HG03439 (cell line): ENCODE measurements around the gene DENND6B.

Source experiments
- ATAC-seq: cut with Tn5 transposase; IDR thresholded peaks from one replicate; pipeline ENCODE4 v1.9.1; 2021; ENCODE audit warnings: mild to moderate bottlenecking, moderate library complexity; ENCODE audit not compliant: unreplicated experiment

Gene DENND6B

DNA sequence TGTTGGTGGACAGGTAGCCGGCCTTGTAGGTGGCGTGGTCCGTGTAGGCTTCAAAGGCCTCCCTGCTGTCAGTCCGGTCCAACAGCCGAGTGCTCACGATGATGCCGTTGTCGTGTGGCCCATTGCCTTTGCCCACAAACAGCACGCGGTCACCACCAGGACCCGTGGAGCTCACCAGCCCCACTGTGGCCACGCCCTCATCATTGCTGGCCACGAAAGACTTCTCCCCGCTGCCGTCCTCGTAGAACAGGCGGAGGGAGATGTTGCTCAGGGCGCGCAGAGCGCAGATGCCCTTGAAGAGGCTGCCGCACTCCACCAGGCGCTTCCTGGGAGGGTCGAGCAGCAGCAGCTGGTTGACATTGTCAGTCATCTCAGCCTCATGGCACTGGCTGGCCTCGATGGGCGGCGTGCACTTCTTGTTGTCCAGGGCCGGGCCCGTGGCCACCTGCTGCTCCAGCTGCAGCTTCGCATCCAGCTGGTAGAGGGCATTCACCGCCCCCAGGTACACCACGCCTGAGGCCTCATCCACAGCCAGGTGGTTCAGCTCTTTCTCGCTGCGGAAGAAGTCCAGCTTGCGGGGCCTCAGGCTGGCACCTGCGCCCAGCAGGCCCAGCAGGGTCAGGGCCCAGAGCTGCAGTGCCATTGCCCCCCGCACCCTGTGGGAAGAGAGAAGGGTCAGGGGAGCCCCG, 36.7 kb downstream of the DENND6B start:
- no peak for ATAC-seq

- ATAC-seq, result no peak
These were observed 37.5 kb downstream of the DENND6B start for GRCh38 chr22:50289151-50289941.

- ATAC-seq, result no peak
These were observed 39.1 kb downstream of the DENND6B start for GRCh38 chr22:50287731-50288130.

- no peak for ATAC-seq
These were observed 40.0 kb downstream of the DENND6B start for GRCh38 chr22:50286701-50287318.

GRCh38 chr22:50286275-50286674, 40.5 kb downstream of the DENND6B start:
- no peak for ATAC-seq

DNA sequence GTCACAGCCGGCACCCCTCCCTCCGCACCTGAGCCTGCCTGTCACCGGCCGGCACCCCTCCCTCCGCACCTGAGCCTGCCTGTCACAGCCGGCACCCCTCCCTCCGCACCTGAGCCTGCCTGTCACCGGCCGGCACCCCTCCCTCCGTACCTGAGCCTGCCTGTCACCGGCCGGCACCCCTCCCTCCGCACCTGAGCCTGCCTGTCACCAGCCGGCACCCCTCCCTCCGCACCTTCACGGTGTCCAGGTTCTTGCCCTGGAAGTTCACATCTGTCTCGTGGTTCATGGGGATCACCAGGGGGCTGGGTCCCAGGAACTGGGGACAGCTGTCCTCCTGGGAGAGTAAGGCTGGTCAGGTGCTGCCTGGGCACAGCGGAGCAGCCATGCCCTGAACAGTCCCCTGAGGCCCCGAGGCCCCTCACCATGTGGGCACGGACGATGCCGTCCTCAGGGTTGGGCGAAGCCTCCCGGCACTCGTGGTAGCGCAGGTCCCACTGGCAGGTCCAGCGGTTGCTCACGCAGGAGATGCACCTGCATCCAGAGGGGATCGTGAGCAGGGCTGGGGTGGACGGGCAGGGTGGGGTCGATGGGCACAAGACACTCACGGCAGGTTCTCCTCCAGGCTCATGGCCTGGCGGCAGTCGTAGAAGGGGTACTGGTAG, 41.1 kb downstream of the DENND6B start:
- no peak for ATAC-seq

- ATAC-seq, result no peak
These were observed 42.3 kb downstream of the DENND6B start for GRCh38 chr22:50284479-50284878.

- no peak for ATAC-seq
These were observed 43.0 kb downstream of the DENND6B start for GRCh38 chr22:50283821-50284220.

DNA sequence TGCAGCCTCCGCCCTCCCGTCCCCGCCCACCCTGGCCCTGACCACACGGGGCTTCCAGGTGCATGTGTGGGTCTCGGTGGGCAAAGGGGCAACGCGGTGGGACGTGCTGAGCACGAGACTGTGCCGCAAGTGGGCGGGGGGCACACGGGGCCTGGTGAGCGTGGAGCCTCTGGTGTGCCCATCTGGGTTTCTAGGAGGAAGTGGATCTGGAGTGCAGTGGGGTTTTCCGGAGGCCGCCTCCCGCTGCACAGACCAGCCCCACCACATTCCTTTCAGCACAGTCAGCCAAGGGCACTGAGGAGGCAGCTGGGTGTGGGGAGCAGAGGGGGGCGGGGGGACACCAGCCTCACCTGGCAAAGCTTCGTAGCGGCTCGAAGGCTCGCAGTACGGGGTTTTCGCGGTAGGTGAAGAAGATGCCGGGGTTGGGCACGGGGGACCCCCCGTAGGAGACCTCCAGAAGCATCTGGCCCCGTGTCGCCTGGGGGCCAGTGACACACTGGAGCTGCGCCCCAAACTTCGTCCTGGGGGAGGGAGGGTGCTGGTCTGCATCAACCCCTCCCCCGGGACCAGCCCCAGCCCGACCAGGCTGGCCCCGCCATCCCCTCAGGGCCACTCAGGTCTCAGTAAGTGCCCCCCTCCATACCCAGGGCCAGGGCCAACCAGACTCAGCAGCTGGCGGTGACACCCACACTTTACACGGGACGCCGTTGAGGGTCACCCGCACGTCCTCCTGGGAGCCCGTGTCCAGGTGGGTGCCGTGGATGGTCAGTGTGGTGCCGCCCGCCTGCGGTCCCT, 44.3 kb downstream of the DENND6B start:
- no peak for ATAC-seq

DNA sequence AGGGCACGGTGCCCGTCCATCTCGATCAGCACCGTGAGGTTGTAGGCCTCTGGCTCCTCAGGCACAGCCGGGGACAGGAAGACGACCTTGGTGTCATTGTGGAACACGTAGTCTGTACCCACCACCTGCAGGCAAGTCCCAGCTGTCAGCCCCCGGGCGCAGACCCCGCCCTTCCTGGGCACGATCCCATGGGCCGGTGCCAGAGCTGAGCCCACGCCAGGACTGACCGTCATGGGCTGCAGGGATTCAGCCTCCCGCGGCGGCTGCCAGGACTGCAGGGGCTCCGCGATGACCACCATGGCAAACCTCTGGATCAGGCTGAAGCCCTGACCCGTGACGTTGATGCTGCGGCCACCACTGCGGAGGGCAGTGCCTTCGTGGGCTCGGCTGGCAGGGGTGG, 44.9 kb downstream of the DENND6B start:
- no peak for ATAC-seq

GRCh38 chr22:50281384-50281760, 45.4 kb downstream of the DENND6B start:
- no peak for ATAC-seq

DNA sequence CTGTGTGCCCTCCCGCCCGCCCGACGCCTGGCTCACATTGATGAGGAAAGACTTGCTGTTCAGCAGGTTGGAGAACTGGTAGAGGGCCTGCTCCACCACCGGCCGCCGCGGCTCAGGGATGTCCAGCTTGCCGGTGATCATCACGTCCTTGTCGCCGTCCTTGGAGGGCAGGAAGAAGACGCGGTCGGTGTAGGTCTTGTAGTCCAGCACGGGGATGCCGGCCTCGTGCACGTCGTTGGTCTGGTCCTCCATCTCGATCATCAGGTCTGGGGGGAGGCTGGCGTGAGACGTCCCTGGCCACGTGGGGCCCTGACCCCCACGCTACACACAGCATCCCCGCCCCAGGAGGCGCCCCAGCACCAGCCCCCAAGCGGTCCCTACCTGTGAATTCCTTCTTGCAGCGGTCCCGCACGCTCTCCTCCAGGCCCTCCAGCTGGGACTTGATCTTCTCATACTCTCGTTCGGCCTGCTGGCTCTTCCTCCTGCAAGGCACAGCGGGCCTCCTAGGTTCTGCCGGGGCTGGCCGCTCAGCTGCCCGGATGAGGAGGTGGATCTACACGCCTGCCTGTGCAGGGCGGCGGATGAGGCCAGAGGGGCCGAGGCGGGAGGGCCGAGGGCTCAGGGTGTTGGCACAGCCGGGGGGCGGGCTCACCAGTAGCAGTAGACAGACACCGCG, 46.0 kb downstream of the DENND6B start:
- ATAC-seq, result no peak

- no peak for ATAC-seq
These were observed 46.6 kb downstream of the DENND6B start for GRCh38 chr22:50280022-50280707.

DNA sequence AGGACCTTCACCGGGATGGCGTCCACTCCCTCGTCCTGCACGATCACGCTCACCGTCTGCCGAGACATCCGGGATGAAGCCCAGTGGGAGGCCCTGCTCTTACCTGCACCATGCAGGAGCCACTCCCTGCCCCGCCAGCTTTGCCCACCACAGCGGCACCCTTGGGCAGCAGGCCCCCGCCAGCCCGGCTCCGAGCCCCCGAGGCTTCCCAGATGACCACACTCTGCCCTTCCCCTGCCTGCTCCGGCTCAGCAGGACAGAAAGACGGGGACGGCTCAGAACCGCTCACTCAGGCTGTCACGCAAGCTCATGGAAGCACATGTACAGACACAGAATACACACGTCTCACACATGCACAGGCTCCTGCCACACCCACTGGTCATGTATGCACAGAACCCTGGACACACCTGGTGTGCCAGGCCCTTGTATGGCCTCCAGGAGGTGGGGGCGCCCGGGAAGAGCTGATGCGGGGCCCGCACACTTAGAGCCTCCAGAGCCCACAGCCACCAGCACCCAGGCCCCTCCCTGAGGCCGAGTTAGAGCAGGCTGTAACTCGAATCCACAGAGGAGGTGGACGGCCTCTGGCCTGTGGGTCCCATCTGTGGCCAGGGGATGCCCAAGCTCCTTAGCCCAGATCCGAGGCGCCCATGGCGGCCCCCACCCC, 47.7 kb downstream of the DENND6B start:
- no peak for ATAC-seq

DNA sequence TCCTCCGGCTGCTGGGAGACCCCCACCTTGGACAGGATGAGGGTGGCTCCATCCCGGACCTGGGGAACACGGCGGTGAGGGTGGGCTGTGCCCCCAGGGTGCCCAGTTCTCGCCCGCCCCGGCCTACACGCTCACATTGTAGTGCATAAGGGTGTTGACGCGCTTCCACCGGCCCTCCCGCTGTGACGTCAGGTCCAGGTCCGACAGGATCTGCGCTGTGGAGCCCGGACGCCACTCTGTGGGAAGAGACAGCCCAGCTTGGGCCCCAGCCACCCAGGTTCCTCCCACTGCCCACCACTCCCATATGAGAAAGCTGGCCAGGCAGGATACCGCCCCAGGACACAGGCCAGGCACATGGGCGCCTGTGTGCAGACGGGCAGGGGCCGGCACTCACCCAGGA, 48.4 kb downstream of the DENND6B start:
- no peak for ATAC-seq

GRCh38 chr22:50277761-50278160, 49.1 kb downstream of the DENND6B start:
- ATAC-seq, result no peak

DNA sequence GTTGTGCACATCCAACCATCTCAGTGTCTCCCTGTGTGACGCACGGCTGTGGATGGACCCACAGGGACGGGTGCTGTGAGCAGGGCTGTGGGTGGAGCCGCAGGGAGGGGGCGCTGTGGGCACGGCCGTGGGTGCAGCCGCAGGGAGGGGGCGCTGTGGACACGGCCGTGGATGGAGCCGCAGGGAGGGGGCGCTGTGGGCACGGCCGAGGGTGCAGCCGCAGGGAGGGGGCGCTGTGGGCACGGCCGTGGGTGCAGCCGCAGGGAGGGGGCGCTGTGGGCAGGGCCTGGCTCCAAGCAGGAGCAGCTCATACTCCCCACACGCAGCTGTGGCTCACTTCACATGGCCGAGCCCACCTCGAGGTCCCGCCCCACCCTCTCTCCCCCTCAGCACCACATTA, 50.7 kb downstream of the DENND6B start:
- ATAC-seq, result peak; percentile 59

DNA sequence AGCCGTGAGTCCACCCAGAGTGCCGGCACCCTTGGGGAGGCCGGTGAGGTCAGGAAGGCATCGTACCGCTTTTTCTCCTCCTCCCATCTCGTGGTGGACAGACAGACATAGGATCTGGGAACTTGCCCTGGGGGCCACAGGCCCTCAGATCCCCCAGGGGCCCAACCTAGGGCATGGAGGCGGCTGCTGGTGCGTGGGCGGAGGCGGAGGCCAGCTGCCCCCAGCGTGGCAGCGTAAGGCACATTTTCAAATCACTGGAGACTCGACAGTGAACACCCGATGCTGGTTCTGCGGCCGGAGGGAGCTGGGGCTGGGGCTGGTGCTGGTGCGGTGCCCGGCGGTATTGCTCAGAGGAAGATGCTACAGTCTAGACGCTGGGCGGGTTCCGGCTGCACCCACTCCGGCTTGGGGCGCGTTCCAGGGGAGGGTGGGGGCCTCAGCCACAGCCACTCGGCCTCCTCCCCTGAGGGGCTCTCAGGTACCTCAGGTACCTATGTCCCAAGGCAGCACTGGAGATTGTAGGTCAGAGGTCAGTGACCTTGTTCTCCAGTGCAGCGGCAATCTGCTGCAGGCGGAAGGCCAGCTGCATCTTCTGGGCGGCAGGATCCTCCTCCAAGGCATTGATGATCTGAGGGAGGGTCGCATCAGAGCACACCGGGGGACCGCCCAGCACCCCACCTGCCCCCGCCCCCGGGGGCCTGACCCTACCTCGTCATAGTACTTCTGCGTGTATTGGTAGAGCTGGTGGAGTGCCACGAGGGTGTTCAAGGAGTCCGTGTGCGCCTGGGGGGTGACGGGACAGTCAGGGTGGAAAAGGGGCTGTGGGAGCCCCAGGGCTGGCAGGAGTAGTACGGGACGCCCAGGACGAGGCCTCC, 51.4 kb downstream of the DENND6B start:
- ATAC-seq, result no peak
